Measurements from ENCODE around the gene CYB561A3.

The CYB561A3 gene

DNA sequence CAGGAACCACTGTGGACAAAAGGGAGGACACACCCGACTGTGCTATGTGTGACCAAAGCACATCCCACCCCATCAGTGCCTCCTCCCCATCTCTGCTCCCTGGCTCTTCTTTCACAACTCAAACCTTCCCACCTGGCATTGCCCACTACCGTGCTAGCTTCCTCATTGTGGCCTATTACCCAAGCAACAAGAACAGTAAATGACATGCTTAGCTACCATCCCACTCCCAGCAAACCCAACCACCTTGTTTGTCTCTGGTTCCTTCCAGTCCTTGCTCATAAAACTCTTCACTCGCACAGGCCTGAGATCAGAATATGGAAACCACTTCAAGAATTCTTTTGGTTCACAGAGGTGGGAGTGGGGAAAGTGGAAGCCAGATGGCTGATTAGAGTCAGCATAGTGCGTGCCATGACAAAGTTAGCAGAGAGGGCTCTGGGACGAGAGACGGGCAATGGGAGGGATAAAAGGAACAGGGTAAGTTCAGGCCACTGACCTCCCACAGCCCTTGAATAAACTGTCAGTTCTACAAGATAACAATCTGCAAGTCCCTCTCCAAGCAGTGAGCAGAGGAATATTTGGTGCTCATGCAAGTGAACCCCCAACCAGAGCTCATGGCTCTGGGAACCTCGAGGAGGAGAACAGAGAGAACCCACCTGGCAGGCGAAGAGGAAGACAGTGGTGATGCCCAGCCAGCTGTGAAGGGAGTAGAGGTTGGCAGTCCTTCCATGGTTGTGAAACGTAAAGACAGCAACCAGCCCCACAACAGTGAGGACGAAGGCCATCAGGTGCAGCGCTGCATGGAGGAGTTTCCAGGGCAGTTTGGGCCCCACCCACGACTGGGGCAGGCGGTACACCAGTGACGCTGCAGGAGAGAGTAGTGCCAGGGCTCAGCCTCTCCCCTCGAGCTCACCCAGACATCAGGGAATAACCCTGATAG, 8.3 kb downstream of the CYB561A3 start:
- no peak overlapping the region for H3K27ac ChIP-seq (ENCODE audit: low read depth, low read length)
- H3K4me3 ChIP-seq (ENCODE audit: low read depth, low read length), result no peak overlapping the region
- peaks cover 38% of the 10 kb centered on the region for H3K36me3 ChIP-seq (ENCODE audit: control insufficient read depth, insufficient read depth, low read length)

DNA sequence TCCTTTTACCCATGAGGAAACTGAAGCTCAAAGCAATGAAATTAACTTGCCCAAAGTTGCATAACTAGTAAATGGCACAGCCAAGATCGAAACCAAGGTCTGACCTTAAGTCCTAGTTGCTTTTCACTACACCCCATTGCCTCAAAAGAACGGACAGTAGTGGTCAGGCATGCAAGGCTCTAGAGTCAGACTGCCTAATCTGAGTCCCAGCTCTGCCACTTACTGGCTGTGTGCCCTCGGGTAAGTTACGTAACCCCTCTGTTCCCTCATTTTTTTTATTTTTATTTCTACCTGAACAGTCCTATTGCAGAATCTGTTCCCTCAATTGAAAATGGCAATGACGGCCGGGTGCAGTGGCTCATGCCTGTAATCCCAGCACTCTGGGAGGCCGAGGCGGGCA, 9.6 kb downstream of the CYB561A3 start:
- no peak overlapping the region for H3K9ac ChIP-seq (ENCODE audit: low read length)
- H3K4me1 ChIP-seq (ENCODE audit: control insufficient read depth, insufficient read depth, low read length), result no peaks in the 10 kb centered on the region
- H3K27me3 ChIP-seq (ENCODE audit: control insufficient read depth, insufficient read depth, low read length), result no peaks in the 10 kb centered on the region
- no peaks in the 10 kb centered on the region for H3K9me3 ChIP-seq (ENCODE audit: control insufficient read depth, insufficient read depth, low read depth, low read length)
- H3K27ac ChIP-seq (ENCODE audit: low read depth, low read length), result no peak overlapping the region
- peaks cover 38% of the 10 kb centered on the region for H3K36me3 ChIP-seq (ENCODE audit: control insufficient read depth, insufficient read depth, low read length)
- H3K4me3 ChIP-seq (ENCODE audit: low read depth, low read length), result no peak overlapping the region

More for the DNA sequence above, 8.3 kb downstream of the CYB561A3 start:
- Histone ChIP-seq H3K9me3 (ENCODE audit: control insufficient read depth, insufficient read depth, low read depth, low read length) (no peaks in the 10 kb centered on the region), H3K9ac (ENCODE audit: low read length) (no peak overlapping the region), H3K27me3 (ENCODE audit: control insufficient read depth, insufficient read depth, low read length) (no peaks in the 10 kb centered on the region), H3K4me1 (ENCODE audit: control insufficient read depth, insufficient read depth, low read length) (no peaks in the 10 kb centered on the region)

DNA sequence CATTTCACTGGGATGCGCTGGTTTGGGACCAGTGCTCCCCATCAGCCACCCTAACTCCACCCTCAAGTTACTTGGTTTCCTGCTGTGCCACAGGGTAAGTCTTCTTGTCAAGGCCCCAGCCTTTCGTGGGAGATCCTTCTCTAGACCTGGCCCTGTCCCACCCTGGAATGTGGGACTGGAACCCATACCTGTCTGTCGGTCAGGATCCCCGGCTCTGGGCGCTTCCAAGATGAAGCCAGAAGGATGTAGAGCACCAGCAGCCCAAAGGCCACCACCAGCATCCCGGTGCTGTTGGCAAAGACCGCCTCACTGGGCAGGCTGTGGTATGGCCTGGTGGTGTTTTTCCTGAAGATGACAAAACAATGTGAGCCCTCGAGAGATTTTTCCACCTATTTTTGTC, 10.9 kb downstream of the CYB561A3 start:
- H3K4me1 ChIP-seq (ENCODE audit: control insufficient read depth, insufficient read depth, low read length), result no peaks in the 10 kb centered on the region
- H3K27me3 ChIP-seq (ENCODE audit: control insufficient read depth, insufficient read depth, low read length), result no peaks in the 10 kb centered on the region
- no peak overlapping the region for H3K4me3 ChIP-seq (ENCODE audit: low read depth, low read length)
- peaks cover 42% of the 10 kb centered on the region for H3K36me3 ChIP-seq (ENCODE audit: control insufficient read depth, insufficient read depth, low read length)
- H3K9me3 ChIP-seq (ENCODE audit: control insufficient read depth, insufficient read depth, low read depth, low read length), result no peaks in the 10 kb centered on the region
- no peak overlapping the region for H3K27ac ChIP-seq (ENCODE audit: low read depth, low read length)
- no peak overlapping the region for H3K9ac ChIP-seq (ENCODE audit: low read length)

DNA sequence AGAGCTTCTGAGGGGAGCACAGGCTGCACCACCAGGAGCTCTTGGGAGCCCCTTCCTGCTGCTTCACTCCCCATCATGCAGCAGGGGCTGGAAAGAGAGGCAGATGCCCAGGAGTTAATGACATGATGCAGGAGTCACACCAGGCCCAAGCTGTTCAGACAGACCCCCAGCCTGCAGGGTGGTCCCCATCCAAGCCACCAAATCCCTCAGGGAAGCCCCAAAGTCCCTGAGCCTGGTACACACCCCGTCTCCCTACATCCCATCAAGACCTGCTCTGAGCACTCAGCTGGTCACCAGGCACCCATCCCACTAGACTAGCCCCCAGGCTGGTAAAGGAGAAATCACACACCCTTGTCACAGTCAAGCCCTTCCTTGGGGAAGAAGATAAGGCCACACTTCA, 11.3 kb downstream of the CYB561A3 start:
- Histone ChIP-seq H3K4me3 (ENCODE audit: low read depth, low read length) (no peak overlapping the region), H3K27me3 (ENCODE audit: control insufficient read depth, insufficient read depth, low read length) (no peaks in the 10 kb centered on the region), H3K36me3 (ENCODE audit: control insufficient read depth, insufficient read depth, low read length) (peaks cover 46% of the 10 kb centered on the region), H3K9ac (ENCODE audit: low read length) (no peak overlapping the region), H3K9me3 (ENCODE audit: control insufficient read depth, insufficient read depth, low read depth, low read length) (no peaks in the 10 kb centered on the region), H3K4me1 (ENCODE audit: control insufficient read depth, insufficient read depth, low read length) (no peaks in the 10 kb centered on the region), H3K27ac (ENCODE audit: low read depth, low read length) (no peak overlapping the region)

DNA sequence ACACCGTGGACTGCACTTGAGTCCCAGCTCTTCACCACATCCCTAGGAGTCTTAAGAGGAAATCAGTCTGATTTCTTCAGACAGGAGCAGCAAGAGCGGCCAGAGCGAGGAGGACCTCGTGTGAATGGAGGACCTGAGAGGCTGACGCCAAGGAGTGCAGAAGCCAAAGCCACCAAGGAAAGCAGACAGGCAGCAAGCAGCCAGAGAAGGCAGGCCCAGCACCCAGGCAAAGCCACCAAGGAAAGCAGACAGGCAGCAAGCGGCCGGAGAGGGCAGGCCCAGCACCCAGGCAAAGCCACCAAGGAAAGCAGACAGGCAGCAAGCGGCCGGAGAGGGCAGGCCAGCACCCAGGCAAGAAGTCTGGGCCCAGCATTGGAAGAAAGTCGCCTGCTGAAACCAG, 11.8 kb downstream of the CYB561A3 start:
- Histone ChIP-seq H3K4me3 (ENCODE audit: low read depth, low read length) (no peak overlapping the region), H3K4me1 (ENCODE audit: control insufficient read depth, insufficient read depth, low read length) (no peaks in the 10 kb centered on the region), H3K27me3 (ENCODE audit: control insufficient read depth, insufficient read depth, low read length) (no peaks in the 10 kb centered on the region), H3K9ac (ENCODE audit: low read length) (no peak overlapping the region), H3K27ac (ENCODE audit: low read depth, low read length) (no peak overlapping the region), H3K36me3 (ENCODE audit: control insufficient read depth, insufficient read depth, low read length) (peaks cover 49% of the 10 kb centered on the region), H3K9me3 (ENCODE audit: control insufficient read depth, insufficient read depth, low read depth, low read length) (no peaks in the 10 kb centered on the region)

DNA sequence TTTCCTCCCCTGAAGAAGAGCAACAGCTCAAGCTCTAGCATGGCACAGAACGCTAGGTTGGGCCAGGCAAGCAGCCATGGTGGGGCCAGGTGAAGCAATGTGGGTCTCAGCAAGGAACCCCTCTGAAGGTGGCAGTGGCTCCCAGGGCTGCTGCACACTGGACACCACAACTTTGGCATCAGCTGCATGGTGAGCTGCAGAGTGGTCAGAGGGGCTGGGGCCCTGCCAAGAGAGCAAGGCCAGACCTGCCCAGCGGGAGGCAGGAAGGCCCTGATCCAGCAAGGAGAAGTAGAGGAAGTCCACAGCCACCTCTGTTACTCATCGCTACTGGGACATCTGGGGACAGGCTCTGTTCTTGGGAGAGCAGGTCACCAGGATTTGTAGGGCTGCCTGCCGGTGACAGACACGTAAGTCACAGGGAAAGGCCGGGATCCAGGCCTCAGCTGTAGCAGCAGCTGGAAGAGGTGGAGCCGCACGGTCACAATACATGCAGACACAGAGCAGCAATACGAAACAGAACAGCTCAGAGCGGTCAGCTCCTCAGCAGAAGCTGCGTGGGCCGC, 12.4 kb downstream of the CYB561A3 start:
- Histone ChIP-seq H3K9ac (ENCODE audit: low read length) (no peak overlapping the region), H3K4me3 (ENCODE audit: low read depth, low read length) (no peak overlapping the region), H3K9me3 (ENCODE audit: control insufficient read depth, insufficient read depth, low read depth, low read length) (no peaks in the 10 kb centered on the region), H3K27ac (ENCODE audit: low read depth, low read length) (no peak overlapping the region), H3K36me3 (ENCODE audit: control insufficient read depth, insufficient read depth, low read length) (peaks cover 55% of the 10 kb centered on the region), H3K27me3 (ENCODE audit: control insufficient read depth, insufficient read depth, low read length) (no peaks in the 10 kb centered on the region), H3K4me1 (ENCODE audit: control insufficient read depth, insufficient read depth, low read length) (no peaks in the 10 kb centered on the region)

DNA sequence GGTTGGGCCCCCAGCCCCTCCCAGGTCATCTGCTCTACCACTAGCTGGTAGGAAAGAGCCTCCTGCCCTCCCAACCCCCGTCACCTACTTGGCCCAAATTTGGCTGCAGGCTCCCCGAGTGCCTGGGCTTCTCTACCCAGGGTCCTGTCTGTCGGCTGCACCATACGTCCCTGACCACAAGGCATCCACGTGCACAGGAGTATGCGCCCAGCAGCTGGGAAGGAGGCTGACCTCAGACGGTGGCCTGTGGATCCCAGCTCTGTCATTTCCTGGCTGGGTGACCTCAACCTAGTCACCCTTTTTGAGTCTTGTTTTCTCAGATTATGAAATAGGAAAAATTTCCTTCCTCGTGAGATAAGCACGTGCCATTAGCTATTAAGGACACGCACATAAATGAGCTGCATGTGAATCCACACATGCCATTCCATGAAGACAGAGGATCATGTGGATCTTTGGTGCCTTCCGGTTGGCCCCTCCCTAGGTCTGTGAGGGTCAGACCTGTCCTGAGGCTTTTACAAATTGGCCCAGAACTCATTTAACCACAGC, 13.7 kb downstream of the CYB561A3 start:
- Histone ChIP-seq H3K4me3 (ENCODE audit: low read depth, low read length) (no peak overlapping the region), H3K4me1 (ENCODE audit: control insufficient read depth, insufficient read depth, low read length) (no peaks in the 10 kb centered on the region), H3K36me3 (ENCODE audit: control insufficient read depth, insufficient read depth, low read length) (peaks cover 57% of the 10 kb centered on the region), H3K27me3 (ENCODE audit: control insufficient read depth, insufficient read depth, low read length) (no peaks in the 10 kb centered on the region), H3K27ac (ENCODE audit: low read depth, low read length) (no peak overlapping the region), H3K9me3 (ENCODE audit: control insufficient read depth, insufficient read depth, low read depth, low read length) (no peaks in the 10 kb centered on the region), H3K9ac (ENCODE audit: low read length) (no peak overlapping the region)

DNA sequence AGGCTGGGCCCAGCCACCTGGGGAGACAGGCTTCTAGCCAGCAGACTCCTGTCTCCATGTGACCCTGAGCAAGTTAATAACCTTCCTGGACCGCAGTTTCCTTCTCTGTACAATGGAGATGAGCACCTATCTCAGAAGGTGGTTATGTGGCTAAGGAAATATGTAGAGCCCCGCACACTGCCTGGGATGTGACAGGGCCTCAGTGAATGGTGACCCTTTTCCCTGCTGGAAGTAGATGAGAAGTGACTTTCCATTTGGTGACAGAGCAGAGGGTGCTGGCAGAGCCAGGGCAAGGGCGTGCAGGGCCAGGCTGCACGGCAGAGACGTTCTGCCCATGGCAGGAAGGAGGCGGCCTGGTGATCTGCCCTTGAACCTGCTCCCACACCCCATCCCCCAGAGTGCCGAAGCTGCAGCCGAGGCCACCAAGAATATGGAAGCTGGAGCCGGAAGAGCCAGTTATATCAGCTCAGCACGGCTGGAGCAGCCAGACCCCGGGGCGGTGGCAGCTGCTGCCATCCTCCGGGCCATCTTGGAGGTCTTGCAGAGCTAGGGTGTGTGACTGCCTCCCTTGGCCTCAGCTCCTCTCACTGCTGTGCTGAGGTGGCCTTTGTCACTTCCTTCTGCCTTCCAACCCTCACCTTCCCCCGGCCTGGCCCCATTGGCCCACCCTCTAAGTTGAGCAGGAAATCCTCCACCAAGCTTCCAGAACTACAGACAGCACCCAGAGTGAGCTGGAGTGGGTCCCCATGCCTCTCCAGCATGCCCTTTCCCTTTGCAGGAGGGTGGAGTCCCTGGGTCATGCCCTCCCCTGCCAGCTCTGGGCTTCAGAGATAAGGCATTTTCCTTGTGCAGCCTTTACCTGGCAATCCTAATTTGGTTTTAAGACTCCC, 15.5 kb downstream of the CYB561A3 start:
- peaks cover 57% of the 10 kb centered on the region for H3K36me3 ChIP-seq (ENCODE audit: control insufficient read depth, insufficient read depth, low read length)
- H3K9ac ChIP-seq (ENCODE audit: low read length), result no peak overlapping the region
- H3K9me3 ChIP-seq (ENCODE audit: control insufficient read depth, insufficient read depth, low read depth, low read length), result no peaks in the 10 kb centered on the region
- no peak overlapping the region for H3K4me3 ChIP-seq (ENCODE audit: low read depth, low read length)
- no peak overlapping the region for H3K27ac ChIP-seq (ENCODE audit: low read depth, low read length)
- no peaks in the 10 kb centered on the region for H3K4me1 ChIP-seq (ENCODE audit: control insufficient read depth, insufficient read depth, low read length)
- no peaks in the 10 kb centered on the region for H3K27me3 ChIP-seq (ENCODE audit: control insufficient read depth, insufficient read depth, low read length)

DNA sequence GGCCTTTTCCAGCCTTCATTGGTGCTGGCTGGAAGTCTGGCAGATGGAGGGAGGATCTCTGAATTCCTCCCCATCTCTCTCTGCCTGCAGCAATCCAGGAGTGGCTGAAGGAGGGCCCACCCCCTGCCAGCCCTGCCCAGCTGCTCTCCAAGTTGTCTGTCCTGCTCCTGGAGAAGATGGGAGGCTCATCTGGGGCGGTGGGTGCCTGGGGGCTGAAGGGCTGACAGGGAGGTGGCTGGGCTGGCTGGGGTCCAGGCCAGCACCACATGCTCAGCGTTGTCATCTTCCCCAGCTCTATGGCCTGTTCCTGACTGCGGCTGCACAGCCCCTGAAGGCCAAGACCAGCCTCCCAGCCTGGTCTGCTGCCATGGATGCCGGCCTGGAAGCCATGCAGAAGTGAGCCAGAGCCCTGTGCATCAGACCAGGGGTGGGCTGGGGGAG, 16.5 kb downstream of the CYB561A3 start:
- Histone ChIP-seq H3K36me3 (ENCODE audit: control insufficient read depth, insufficient read depth, low read length) (peaks cover 49% of the 10 kb centered on the region), H3K4me1 (ENCODE audit: control insufficient read depth, insufficient read depth, low read length) (no peaks in the 10 kb centered on the region)

DNA sequence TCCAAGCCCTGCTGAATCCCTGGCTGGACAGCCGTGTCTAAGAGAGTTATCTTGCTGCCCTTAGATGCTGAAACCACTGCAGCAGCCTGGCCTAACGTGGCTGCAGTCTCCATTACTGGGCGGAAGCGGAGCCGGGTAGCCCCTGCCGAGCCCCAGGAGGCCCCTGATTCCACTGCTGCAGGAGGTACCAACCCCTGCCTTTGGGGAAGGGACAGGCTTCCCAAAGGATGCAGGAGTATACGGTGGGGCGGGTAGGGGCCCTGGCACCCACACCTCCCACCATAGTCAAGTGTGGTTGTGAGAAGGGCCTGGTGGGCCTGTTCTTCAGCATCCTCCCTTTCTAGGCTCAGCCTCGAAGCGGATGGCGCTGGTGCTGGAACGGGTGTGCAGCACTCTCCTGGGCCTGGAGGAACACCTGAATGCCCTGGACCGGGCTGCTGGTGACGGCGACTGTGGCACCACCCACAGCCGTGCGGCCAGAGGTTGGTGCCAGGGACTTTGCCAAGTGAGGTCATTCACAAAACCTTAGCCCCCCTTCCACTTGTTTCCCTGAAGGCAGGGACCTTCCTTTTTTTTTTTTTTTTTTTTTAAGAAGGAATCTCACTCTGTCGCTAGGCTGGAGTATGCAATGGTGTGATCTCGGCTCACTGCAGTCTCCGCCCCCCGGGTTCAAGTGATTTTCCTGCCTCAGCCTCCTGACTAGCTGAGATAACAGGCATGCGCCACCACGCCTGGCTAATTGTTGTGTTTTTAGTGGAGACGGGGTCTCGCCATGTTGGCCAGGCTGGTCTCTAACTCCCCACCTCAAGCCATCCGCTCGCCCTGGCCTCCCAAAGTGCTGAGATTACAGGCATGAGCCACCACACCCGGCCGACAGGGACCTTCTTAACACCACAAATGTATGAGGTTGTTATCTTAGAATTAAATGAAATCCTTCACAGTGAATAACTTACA, 17.6 kb downstream of the CYB561A3 start:
- Histone ChIP-seq H3K27ac (ENCODE audit: low read depth, low read length) (no peak overlapping the region), H3K27me3 (ENCODE audit: control insufficient read depth, insufficient read depth, low read length) (no peaks in the 10 kb centered on the region)

More for the DNA sequence above, 16.5 kb downstream of the CYB561A3 start:
- H3K9ac ChIP-seq (ENCODE audit: low read length), result no peak overlapping the region
- no peak overlapping the region for H3K4me3 ChIP-seq (ENCODE audit: low read depth, low read length)
- no peaks in the 10 kb centered on the region for H3K9me3 ChIP-seq (ENCODE audit: control insufficient read depth, insufficient read depth, low read depth, low read length)
- no peak overlapping the region for H3K27ac ChIP-seq (ENCODE audit: low read depth, low read length)
- no peaks in the 10 kb centered on the region for H3K27me3 ChIP-seq (ENCODE audit: control insufficient read depth, insufficient read depth, low read length)

More for the DNA sequence above, 17.6 kb downstream of the CYB561A3 start:
- no peak overlapping the region for H3K9ac ChIP-seq (ENCODE audit: low read length)
- no peaks in the 10 kb centered on the region for H3K9me3 ChIP-seq (ENCODE audit: control insufficient read depth, insufficient read depth, low read depth, low read length)
- H3K4me1 ChIP-seq (ENCODE audit: control insufficient read depth, insufficient read depth, low read length), result no peaks in the 10 kb centered on the region
- no peak overlapping the region for H3K4me3 ChIP-seq (ENCODE audit: low read depth, low read length)
- peaks cover 50% of the 10 kb centered on the region for H3K36me3 ChIP-seq (ENCODE audit: control insufficient read depth, insufficient read depth, low read length)

Measured in HUES6 (cell line).